ENCODE measurements around the gene RIF1.

Gene RIF1

DNA sequence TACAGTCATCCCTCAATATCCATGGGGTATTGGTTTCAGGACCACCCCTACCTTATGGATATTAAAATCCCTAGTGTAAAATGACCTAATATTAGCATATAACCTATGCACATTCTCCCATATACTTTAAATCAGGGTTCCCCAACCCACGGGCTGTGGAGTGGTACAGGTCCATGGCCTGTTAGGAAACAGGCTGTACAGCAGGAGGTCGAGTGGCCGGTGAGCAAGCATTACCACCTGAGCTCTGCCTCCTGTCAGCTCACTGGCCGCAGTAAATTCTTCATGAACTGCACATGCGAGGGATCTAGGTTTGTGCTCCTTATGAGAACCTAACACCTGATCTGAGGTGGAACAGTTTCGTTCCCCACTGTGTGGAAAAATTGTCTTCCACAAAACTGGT, 73.8 kb downstream of the RIF1 start:
- TF ChIP-seq TEAD4 (IDR thresholded peaks at IDR 0.05) (no peak), CEBPB (IDR thresholded peaks at IDR 0.05) (no peak), USF1 (IDR thresholded peaks at IDR 0.05) (no peak), ZBTB7A (IDR thresholded peaks at IDR 0.05; ENCODE audit: low read depth) (no peak), RAD21 (IDR thresholded peaks at IDR 0.05; ENCODE audit: low read depth) (no peak), EP300 (IDR thresholded peaks at IDR 0.05; ENCODE audit: borderline replicate concordance) (no peak), FOXM1 (IDR thresholded peaks at IDR 0.05; ENCODE audit: borderline replicate concordance, low read depth) (no peak), TCF12 (IDR thresholded peaks at IDR 0.05; ENCODE audit: low read depth) (no peak), REST (IDR thresholded peaks at IDR 0.05; ENCODE audit: low read depth) (no peak), CREB1 (IDR thresholded peaks at IDR 0.05; ENCODE audit: low read depth) (no peak), EGR1 (IDR thresholded peaks at IDR 0.05) (no peak), TAF1 (IDR thresholded peaks at IDR 0.05; ENCODE audit: low read depth) (no peak), NFIC (IDR thresholded peaks at IDR 0.05) (no peak), YY1 (IDR thresholded peaks at IDR 0.05; ENCODE audit: low read depth) (no peak)
- TF ChIP-seq, protein P1, sequence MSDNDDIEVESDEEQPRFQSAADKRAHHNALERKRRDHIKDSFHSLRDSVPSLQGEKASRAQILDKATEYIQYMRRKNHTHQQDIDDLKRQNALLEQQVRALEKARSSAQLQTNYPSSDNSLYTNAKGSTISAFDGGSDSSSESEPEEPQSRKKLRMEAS (IDR thresholded peaks at IDR 0.05): no peak

GRCh38 chr2:151484100-151484499, 74.4 kb downstream of the RIF1 start:
- no peak for TF ChIP-seq YY1 (IDR thresholded peaks at IDR 0.05; ENCODE audit: low read depth)
- TF ChIP-seq CREB1 (IDR thresholded peaks at IDR 0.05; ENCODE audit: low read depth): no peak
- TF ChIP-seq CEBPB (IDR thresholded peaks at IDR 0.05): no peak
- no peak for TF ChIP-seq NFIC (IDR thresholded peaks at IDR 0.05)
- TF ChIP-seq REST (IDR thresholded peaks at IDR 0.05; ENCODE audit: low read depth): no peak
- TF ChIP-seq USF1 (IDR thresholded peaks at IDR 0.05): no peak
- no peak for TF ChIP-seq EP300 (IDR thresholded peaks at IDR 0.05; ENCODE audit: borderline replicate concordance)
- TF ChIP-seq, protein P1 (IDR thresholded peaks at IDR 0.05): no peak
- TF ChIP-seq EGR1 (IDR thresholded peaks at IDR 0.05): no peak
- TF ChIP-seq TEAD4 (IDR thresholded peaks at IDR 0.05): no peak
- TF ChIP-seq ZBTB7A (IDR thresholded peaks at IDR 0.05; ENCODE audit: low read depth): no peak
- no peak for TF ChIP-seq TCF12 (IDR thresholded peaks at IDR 0.05; ENCODE audit: low read depth)
- TF ChIP-seq TAF1 (IDR thresholded peaks at IDR 0.05; ENCODE audit: low read depth): no peak

- no peak for TF ChIP-seq TEAD4 (IDR thresholded peaks at IDR 0.05)
- TF ChIP-seq TCF12 (IDR thresholded peaks at IDR 0.05; ENCODE audit: low read depth): no peak
- no peak for TF ChIP-seq USF1 (IDR thresholded peaks at IDR 0.05)
- no peak for TF ChIP-seq CREB1 (IDR thresholded peaks at IDR 0.05; ENCODE audit: low read depth)
- TF ChIP-seq EP300 (IDR thresholded peaks at IDR 0.05; ENCODE audit: borderline replicate concordance): no peak
- no peak for TF ChIP-seq TAF1 (IDR thresholded peaks at IDR 0.05; ENCODE audit: low read depth)
- TF ChIP-seq REST (IDR thresholded peaks at IDR 0.05; ENCODE audit: low read depth): no peak
- no peak for TF ChIP-seq NFIC (IDR thresholded peaks at IDR 0.05)
- no peak for TF ChIP-seq RAD21 (IDR thresholded peaks at IDR 0.05; ENCODE audit: low read depth)
- no peak for TF ChIP-seq ZBTB7A (IDR thresholded peaks at IDR 0.05; ENCODE audit: low read depth)
- TF ChIP-seq, protein P1 (IDR thresholded peaks at IDR 0.05): no peak
- no peak for TF ChIP-seq FOXM1 (IDR thresholded peaks at IDR 0.05; ENCODE audit: borderline replicate concordance, low read depth)
- TF ChIP-seq YY1 (IDR thresholded peaks at IDR 0.05; ENCODE audit: low read depth): no peak
- TF ChIP-seq EGR1 (IDR thresholded peaks at IDR 0.05): no peak
- no peak for TF ChIP-seq CEBPB (IDR thresholded peaks at IDR 0.05)
Measured at GRCh38 chr2:151486053-151486452, 76.4 kb downstream of the RIF1 start.

DNA sequence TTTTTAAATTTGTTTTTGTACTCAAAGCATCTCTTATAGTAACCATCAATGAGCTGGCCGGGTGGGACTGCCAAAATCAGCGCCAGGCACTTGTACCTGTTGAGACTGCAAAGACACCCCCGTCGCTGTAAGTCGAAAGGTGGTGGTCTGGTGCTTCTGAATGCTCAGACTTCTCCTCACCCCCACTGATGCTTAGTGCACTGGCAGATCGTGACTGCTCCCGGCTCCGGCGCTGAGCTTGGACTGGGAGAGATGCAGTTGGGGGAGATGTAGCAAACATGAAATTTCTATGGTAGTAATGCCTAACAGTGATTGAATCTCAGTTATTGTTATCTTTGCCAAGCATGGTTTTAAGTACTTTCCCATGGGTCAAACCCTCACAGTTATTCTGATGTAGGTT, 80.6 kb downstream of the RIF1 start:
- TF ChIP-seq TEAD4 (IDR thresholded peaks at IDR 0.05): no peak

Data from Ishikawa (cell line).